C4-2B (cell line): ENCODE data around the gene DARS1.

Experiments
- CTCF ChIP-seq: fragments of 450-650 bp; conservative IDR thresholded peaks from 2 replicates; pipeline ENCODE4 v1.5.1; 2017; ENCODE audit warnings: mild to moderate bottlenecking
- ZFX ChIP-seq: fragments of 450-650 bp; IDR thresholded peaks from 2 replicates; pipeline ENCODE4 v1.6.1; 2017

DNA sequence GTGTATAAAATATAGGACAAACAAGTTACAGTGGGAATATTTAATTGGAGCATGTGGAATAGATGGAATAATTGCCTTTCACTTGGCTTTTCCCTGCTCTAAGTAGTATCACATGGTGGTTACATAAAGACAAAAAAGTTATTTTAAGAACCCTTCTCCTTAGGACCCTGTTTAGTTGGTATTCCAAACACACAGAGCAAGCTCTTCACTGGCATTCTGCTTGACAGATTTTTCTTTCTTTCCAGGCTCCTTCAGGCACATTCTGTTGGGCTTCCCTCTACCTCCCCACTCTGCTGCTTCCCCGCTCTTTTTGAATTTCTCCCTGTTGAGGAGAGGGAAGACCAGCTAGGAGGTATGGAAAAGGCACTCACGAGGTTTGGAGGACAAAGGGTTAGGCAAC, 29.0 kb upstream of the DARS1 start:
- TF ChIP-seq CTCF (no peak), ZFX (no peak)
